Muscle of back (tissue), 11 donors: ENCODE measurements around the gene ATP6V1A. TPM values are rescaled to one million over a fixed set of nuclear protein-coding genes. Genes with fewer than 3 reads are reported as not detected.
"Not testable (repeated sequence)": the region's sequence is repeated elsewhere in the genome, so short reads cannot be mapped to it uniquely, and the experiment has no call there.

Experiments
- DNase-seq, 3 donors: peaks; one replicate each; pipeline versions ENCODE4 v3.0.0 to v3.0.0-alpha.2; 2013
- polyA plus RNA-seq, 10 donors: library from polyadenylated mRNA; unstranded; fragments of 120-200 nt; gene quantifications; one replicate each; pipeline ENCODE4 v1.2.1, GENCODE V29; 2013; ENCODE audit not compliant: insufficient read length in 10 of 10

ATP6V1A gene
- polyA plus RNA-seq, 10 donors: 13.8 to 23.0 (median 18.3) TPM

- no peak for DNase-seq
Measured at GRCh38 chr3:113819866-113820265, 73.0 kb downstream of the ATP6V1A start.

GRCh38 chr3:113825090-113825489, 78.3 kb downstream of the ATP6V1A start:
- DNase-seq: peak in 1 of 3 donors; percentile 12

DNA sequence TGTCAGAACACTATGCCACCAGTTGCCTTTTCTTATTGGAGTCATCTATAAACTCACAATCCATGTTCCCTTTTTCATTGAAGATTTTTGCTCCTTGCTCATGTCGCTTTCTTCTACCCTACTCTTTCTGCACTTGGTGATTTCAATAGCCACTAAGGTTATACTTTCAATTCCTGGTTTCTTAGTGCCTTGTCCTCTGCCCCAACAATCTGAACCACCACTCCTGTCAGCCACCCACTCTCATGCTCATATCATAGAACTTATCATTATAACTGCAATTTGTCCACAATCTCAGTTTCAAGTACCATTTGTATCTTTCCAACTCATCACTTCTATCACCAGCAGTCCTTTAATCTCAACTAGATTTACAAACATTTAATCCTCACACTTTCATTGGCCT, 81.8 kb downstream of the ATP6V1A start:
- DNase-seq: no peak

- DNase-seq: no peak
Measured at GRCh38 chr3:113829576-113830354, 82.9 kb downstream of the ATP6V1A start.

- DNase-seq: no peak
Measured at GRCh38 chr3:113831103-113831355, 84.2 kb downstream of the ATP6V1A start.

DNA sequence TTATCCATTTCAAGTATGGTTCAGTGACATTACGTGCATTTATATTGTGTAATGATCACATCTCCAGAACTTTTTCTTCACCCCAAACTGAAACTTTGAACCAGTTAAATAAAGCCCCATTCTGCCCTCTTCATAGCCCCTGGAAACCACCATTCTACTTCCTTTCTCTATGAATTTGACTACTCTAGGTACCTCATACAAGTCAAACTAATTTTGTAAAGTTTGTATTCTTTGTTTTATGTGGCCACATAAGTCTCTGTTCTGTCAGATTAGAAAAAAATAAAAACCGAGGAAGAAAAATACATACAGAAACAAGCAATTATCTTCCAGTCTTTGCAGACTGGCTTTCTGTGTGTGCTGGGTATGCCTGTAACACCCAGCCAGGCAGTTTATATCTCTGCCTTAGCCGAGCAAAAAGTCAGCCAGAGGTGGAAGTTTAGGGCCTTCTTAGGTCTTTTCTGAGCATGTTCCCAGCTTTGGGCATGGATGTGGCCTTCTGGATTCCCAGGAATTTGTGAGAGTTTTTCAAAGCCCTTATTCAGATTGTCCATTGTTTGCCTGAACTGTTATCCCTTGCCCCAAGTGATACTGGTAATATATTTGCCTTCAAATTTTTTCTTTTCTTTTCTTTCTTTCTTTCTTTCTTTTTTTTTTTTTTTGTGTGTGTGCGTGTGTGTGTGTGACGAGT, 85.8 kb downstream of the ATP6V1A start:
- no peak for DNase-seq

GRCh38 chr3:113834983-113835382, 88.1 kb downstream of the ATP6V1A start:
- DNase-seq: no peak

DNA sequence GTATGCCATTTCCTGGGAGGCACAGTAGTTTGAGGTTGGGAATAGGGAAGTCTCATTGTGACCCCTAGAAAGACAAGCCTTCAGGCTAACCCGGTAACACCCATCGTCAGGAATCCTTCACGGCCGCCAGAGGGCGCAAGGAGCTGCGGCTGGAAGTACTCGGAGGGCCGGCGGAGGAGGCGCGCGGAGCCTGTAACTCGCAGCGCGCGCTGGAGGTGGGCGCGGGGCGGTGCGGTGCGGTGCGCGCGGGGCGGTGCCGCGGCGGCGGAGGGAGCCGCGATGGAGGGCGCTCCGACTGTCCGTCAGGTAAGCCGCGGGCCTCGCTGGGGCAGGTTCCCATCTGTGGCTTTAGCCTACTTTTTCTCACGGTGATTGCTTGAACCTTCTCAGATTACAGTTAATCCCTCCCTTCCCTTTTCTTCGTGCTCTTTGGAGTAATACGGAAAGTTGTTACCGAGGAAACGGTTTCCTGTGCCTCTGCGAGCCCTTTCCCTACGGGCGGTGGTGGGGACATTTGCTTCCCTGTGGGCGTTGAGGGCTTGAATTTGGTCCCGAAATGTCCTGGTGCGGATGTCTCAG, 91.9 kb downstream of the ATP6V1A start, which contains the start of gene GRAMD1C:
GRAMD1C (plus strand) TSS at position 158 of the 579 bp plus-strand sequence; CDS start at position 280, 122 bp downstream.
- peak; percentile 83 to 94 (median 89) for DNase-seq

DNA sequence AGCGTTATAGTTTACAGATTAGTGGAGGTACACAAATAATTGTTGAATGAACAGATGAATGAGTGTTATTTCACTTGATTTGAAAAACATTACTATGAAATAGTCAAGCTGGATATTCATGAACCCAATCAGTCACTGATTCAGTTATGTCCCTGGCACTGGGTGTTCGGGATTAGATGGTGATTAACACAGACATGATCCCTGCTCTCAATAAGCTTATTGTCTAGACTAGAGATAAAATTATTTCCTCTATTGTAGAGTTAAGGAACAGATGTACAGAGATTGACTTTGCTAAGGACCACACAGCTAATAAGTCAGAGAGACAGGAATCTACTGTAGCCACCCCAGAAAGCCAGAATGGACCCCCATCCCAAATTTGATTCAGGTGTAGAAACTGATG, 92.7 kb downstream of the ATP6V1A start:
- no peak for DNase-seq

DNA sequence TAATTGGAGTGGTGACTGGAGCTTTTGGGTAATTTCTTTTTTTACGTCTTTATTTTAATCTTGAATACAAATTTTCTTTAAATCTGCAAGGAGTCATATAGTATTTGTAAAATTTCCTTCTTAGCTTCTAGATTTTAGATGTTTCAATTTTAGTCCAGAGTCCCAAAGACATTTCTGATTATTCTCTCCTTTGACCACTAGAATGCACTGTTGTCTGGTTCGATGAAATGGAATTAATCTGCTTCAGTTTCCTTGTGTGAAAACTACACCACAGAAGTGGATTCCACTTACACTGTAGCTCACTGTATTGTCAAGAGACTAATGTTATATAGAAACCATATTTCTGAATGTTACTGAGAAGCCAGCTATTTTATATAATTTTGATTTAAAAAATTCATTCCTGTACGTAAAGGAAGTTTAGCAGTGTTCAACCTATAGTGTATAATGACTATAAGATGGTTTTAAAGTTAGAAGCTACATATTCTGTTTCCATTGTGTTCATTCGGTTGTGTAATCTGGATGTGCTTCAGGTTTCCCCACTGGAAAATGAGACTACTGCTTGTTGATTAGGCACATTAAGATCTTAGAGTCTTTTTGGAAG, 97.9 kb downstream of the ATP6V1A start:
- peak; percentile 14 to 49 (median 20) for DNase-seq

- no peak for DNase-seq
Measured at GRCh38 chr3:113847247-113847646, 100.4 kb downstream of the ATP6V1A start.

DNA sequence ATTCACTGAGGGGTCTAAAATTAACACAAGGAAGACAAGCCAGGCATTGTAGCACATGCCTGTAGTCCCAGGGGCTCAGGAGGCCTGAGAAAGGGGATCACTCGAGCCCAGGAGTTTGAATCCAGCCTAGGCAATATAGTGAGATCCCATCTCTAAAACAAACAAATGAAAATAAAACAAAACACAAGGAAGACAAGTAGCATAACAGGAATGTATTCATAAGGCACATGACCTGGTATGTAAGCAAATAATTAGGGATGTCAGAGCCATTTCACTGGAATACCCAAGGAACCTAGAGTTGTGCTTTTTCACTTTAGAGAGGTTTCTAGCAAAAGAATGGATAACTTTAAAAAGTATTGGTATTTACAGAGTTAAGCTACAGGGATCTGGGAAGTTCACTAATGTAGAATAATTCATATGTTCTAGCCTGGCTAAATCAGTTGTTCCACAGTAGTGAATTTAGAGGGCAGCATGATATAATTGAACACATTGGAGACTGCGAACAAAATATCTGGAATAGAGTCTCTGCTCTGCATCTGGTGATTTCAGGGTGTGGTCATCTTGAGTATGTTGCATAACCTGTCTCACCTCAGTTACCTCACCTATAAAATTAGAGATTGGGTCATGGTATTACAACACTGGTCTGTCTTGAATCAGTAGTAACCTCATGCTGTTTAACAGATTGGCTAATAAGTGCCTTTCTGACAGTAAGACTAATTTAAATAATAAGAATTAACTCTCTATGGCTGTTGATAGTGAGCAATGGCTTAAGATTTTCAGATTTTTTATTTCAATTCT, 101.0 kb downstream of the ATP6V1A start:
- DNase-seq: no peak

- not testable (repeated sequence) for DNase-seq
Measured at GRCh38 chr3:113849071-113849470, 102.2 kb downstream of the ATP6V1A start.

DNA sequence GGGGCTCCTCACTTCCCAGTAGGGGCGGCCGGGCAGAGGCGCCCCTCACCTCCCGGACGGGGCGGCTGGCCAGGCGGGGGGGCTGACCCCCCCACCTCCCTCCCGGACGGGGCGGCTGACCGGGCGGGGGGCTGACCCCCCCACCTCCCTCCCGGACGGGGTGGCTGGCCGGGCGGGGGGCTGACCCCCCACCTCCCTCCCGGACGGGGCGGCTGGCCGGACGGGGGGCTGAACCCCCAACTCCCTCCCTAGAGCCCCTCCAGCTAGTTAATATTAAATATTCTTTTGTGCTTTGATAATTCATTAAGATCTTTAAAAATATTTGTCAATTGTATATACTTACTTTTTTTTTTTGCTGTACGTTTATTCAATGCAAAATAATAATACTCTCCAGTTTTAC, 103.0 kb downstream of the ATP6V1A start:
- DNase-seq: not testable (repeated sequence)

- not testable (repeated sequence) for DNase-seq
Measured at GRCh38 chr3:113850391-113850790, 103.6 kb downstream of the ATP6V1A start.

- DNase-seq: no peak
Measured at GRCh38 chr3:113852506-113852905, 105.7 kb downstream of the ATP6V1A start.

Other genes starting within 250 kb of the ATP6V1A start
- 10 to 100 TPM in 4 of 10 donors, 1 to 10 TPM in 6; 8.1 to 12.2 (median 9.9) TPM for gene SPICE1, start 231.9 kb upstream of the ATP6V1A start, polyA plus RNA-seq
- gene SIDT1, start 214.5 kb upstream of the ATP6V1A start, polyA plus RNA-seq: 1 to 10 TPM in 9 of 10 donors, under 1 TPM in 1; 0.81 to 3.5 (median 2.1) TPM
- 10 to 100 TPM; 11.1 to 20.7 (median 17.0) TPM for gene USF3, start 50.4 kb upstream of the ATP6V1A start, polyA plus RNA-seq
- gene NAA50, start 786 bp upstream of the ATP6V1A start, polyA plus RNA-seq: 100 to 1,000 TPM; 131 to 186 (median 146) TPM
- gene GRAMD1C, start 91.8 kb downstream of the ATP6V1A start, polyA plus RNA-seq: 1 to 10 TPM in 8 of 10 donors, under 1 TPM in 2; 0.72 to 3.0 (median 2.1) TPM
- gene ZDHHC23, start 201.0 kb downstream of the ATP6V1A start, polyA plus RNA-seq: 1 to 10 TPM in 4 of 10 donors, under 1 TPM in 6; 0.62 to 1.6 (median 0.95) TPM